SK-N-SH (cell line): ENCODE data around the gene IFITM5.

Experiments used
- CTCF ChIP-seq: fragments of 200-600 bp; sonication (generic); IDR thresholded peaks from 2 replicates; pipeline ENCODE4 v1.6.1; 2017; ENCODE audit warnings: antibody characterized with exemption, mild to moderate bottlenecking, moderate library complexity
- EP300 ChIP-seq, 2 experiments: IDR thresholded peaks; 2 replicates each; pipeline versions ENCODE4 v1.4.0 to v1.6.1; 2012; ENCODE audit warnings: borderline replicate concordance in 1 of 2, low read depth in 1 of 2, low read length in 1 of 2
- EZH2phosphoT487 ChIP-seq: fragments of 200-600 bp; sonication (generic); IDR thresholded peaks from 2 replicates; pipeline ENCODE4 v1.6.1; 2017; ENCODE audit warnings: low read depth, mixed run types, mild to moderate bottlenecking, antibody characterized with exemption, moderate library complexity, borderline replicate concordance
- FOSL2 ChIP-seq: IDR thresholded peaks from 2 replicates; pipeline ENCODE4 v1.4.0; 2012; ENCODE audit warnings: low read depth, mild to moderate bottlenecking, moderate library complexity, borderline replicate concordance
- FOXM1 ChIP-seq: IDR thresholded peaks from 2 replicates; pipeline ENCODE4 v1.4.0; 2012; ENCODE audit warnings: low read depth, mild to moderate bottlenecking
- GABPA ChIP-seq: IDR thresholded peaks from 2 replicates; pipeline ENCODE4 v1.4.0; 2012; ENCODE audit warnings: low read depth, mild to moderate bottlenecking
- JUND ChIP-seq: IDR thresholded peaks from 2 replicates; pipeline ENCODE4 v1.4.0; 2012
- MEF2A ChIP-seq: IDR thresholded peaks from 2 replicates; pipeline ENCODE4 v1.4.0; 2012; ENCODE audit warnings: low read depth, borderline replicate concordance
- RCOR1 ChIP-seq: fragments of 150-350 bp; IDR thresholded peaks from 2 replicates; pipeline ENCODE4 v1.6.1; 2017; ENCODE audit warnings: antibody characterized with exemption, low read length
- TAF1 ChIP-seq: IDR thresholded peaks from 2 replicates; pipeline ENCODE4 v1.6.1; 2012; ENCODE audit warnings: low read depth, mild to moderate bottlenecking, low read length, moderate library complexity, borderline replicate concordance
- TEAD4 ChIP-seq: IDR thresholded peaks from 2 replicates; pipeline ENCODE4 v1.4.0; 2012; ENCODE audit warnings: mild to moderate bottlenecking, borderline replicate concordance; ENCODE audit not compliant: insufficient read depth
- TF ChIP-seq, protein P1 (sequence below): fragments of 150-350 bp; IDR thresholded peaks from 2 replicates; pipeline ENCODE4 v1.6.1; 2016; ENCODE audit warnings: mild to moderate bottlenecking, low read depth, low read length

- no peak for TF ChIP-seq EZH2phosphoT487
- no peak for TF ChIP-seq FOSL2
- TF ChIP-seq CTCF = no peak
- TF ChIP-seq, protein P1, sequence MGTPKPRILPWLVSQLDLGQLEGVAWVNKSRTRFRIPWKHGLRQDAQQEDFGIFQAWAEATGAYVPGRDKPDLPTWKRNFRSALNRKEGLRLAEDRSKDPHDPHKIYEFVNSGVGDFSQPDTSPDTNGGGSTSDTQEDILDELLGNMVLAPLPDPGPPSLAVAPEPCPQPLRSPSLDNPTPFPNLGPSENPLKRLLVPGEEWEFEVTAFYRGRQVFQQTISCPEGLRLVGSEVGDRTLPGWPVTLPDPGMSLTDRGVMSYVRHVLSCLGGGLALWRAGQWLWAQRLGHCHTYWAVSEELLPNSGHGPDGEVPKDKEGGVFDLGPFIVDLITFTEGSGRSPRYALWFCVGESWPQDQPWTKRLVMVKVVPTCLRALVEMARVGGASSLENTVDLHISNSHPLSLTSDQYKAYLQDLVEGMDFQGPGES = no peak
- no peak for TF ChIP-seq FOXM1
- TF ChIP-seq EP300 (IDR thresholded peaks at IDR 0.05; ENCODE audit: borderline replicate concordance in 1 of 2, low read depth in 1 of 2, low read length in 1 of 2) = no peak
- no peak for TF ChIP-seq MEF2A
- TF ChIP-seq RCOR1 = no peak
- no peak for TF ChIP-seq GABPA
- TF ChIP-seq JUND = no peak
- TF ChIP-seq TEAD4 = no peak
- no peak for TF ChIP-seq TAF1
These were observed 45.7 kb upstream of the IFITM5 start for GRCh38 chr11:344836-345578.
